ENCODE results near the gene METTL15.
A peak's percentile ranks its signal among the peaks of the same experiment; 100 is the strongest.
"Not testable (repeated sequence)": the region's sequence is repeated elsewhere in the genome, so short reads cannot be mapped to it uniquely, and the experiment has no call there.

The METTL15 gene

GRCh38 chr11:28296426-28296825 is 188.2 kb downstream of the METTL15 start:
- DNase-seq (ENCODE audit: low spot score): no peak

GRCh38 chr11:28298209-28298608 is 190.0 kb downstream of the METTL15 start:
- DNase-seq (ENCODE audit: low spot score): no peak

DNA sequence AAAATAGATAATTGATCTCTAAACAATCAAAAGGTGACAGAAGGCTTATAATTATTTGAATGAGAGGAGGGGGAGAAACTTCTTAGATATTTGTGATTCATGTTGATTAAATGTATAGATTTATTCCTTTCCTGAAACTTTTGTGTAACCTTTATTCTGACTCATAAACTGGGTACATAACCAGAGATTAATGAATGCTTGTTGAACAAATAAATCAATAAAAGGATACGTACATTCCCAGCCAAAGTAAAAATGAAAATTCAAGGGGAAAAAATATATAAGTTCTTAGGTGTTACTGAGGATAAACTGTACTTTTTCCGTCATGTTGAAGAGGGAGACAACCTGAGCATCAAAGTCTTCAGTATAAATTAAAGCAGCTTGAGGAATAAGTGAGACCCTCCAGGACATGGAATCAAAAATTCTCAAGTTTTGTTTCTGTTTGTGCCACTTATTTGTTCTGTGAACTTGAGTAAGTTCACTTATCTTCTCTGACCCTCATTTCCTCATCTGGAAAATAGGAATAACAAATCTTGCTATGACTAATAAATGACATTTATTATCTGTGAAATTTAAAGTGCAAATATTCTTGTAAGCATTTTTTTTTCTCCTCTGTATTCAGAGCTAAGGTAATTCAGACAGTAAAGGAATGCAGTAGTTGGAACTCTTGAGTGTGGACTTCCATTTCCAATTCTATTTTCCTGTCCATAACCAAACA is 195.4 kb downstream of the METTL15 start:
- DNase-seq (ENCODE audit: low spot score): no peak

GRCh38 chr11:28315440-28315839 is 207.3 kb downstream of the METTL15 start:
- DNase-seq (ENCODE audit: low spot score): no peak

DNA sequence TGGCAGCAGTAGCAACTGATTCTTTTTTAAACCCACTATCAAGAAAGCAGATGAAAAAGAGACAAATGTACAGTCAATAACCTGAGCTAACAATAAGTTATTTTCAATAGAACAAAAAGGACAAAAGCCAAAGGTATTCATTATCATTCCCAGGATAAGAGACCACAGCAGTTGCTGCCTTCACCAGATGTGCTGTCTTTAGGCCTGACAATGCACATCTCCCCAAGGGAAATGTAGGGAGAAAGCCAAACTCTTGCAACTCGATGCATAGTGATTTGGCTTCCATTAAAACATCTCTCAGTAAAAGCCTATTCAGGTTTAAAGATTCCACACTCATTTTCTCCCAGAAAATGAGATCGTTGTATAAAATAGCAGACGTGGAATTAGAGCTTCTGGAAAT is 210.7 kb downstream of the METTL15 start:
- DNase-seq (ENCODE audit: low spot score): no peak

GRCh38 chr11:28323621-28324020 is 215.4 kb downstream of the METTL15 start:
- DNase-seq (ENCODE audit: low spot score): no peak

- not testable (repeated sequence) for DNase-seq (ENCODE audit: low spot score)
Measured at GRCh38 chr11:28332393-28332792, 224.2 kb downstream of the METTL15 start.

DNA sequence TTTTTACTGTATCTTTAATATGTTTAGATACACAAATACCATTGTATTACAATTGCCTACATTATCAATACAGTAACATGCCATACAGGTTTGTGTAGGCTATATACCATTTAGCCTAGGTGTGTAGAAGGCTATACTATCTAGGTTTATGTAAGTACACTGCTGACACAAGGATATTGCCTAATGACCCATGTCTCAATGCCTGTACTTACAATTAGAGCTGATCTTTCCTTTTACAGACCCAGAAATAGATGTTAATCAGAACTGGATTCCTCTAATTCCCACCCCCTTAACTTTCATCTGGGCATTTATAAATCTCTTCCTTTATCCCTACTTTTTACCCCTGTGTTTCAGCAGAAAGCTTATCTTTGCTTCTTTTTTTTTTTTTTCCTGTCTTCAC is 229.5 kb downstream of the METTL15 start:
- no peak for DNase-seq (ENCODE audit: low spot score)

GRCh38 chr11:28338371-28338770 is 230.2 kb downstream of the METTL15 start:
- no peak for DNase-seq (ENCODE audit: low spot score)

DNA sequence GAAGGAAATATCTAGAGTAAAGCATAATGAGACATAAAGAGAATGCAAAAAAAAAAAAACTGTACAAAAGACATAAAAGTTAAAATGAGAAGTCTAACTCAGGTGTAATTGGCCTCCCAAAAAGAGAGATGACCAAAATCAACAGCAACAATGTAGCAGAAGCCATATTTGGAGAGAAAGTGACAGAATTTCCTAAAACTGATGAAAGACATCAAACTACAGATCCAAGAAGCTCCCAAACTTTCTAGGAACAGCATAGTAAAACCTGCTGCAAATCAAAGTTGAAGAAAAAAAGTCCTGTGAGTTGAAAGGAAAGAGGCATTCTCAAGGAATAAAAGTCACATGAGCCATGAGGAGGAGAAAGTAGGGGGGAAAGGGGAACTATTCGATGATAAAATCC is 231.3 kb downstream of the METTL15 start:
- no peak for DNase-seq (ENCODE audit: low spot score)

- DNase-seq (ENCODE audit: low spot score): no peak
Measured at GRCh38 chr11:28342716-28343115, 234.5 kb downstream of the METTL15 start.

- DNase-seq (ENCODE audit: low spot score): peak; percentile 60
Measured at GRCh38 chr11:28343304-28344233, 235.4 kb downstream of the METTL15 start.

DNA sequence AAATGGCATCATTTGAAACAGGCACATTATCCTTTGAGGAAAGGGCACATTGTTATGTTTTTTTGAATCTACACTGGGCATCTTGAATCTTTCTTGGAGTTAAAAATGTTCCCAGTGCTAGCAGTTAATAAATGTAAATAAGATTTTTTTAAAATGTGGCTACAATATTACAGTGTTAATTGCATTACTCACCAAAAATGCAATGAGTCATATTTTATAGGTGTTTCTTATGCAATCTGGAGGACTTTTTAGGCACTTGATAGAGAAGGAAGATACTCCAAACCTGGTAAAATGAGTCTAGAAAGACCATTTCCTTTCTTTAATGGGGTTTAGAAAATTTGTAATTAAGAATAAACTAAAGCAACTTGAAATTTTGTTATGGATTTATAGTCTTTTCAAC is 238.0 kb downstream of the METTL15 start:
- DNase-seq (ENCODE audit: low spot score): no peak

DNA sequence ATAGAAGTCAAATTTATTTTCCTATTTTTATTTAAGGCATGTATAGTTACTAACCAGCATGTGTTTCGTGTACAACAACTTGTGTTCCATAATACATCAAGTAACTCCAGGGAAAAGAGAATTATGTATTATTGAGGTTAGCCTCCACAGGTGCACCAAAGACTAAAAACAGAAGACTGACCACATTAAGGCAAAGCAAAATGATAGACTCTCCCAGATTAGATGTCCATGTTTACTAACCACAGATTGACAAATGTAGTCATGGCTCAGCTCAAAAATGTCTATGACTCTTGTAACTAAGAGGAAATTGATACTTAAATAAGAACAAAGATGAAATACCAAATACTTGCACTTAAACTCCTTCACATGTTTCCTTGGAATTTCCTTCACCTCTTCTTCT is 238.5 kb downstream of the METTL15 start:
- DNase-seq (ENCODE audit: low spot score): no peak

DNA sequence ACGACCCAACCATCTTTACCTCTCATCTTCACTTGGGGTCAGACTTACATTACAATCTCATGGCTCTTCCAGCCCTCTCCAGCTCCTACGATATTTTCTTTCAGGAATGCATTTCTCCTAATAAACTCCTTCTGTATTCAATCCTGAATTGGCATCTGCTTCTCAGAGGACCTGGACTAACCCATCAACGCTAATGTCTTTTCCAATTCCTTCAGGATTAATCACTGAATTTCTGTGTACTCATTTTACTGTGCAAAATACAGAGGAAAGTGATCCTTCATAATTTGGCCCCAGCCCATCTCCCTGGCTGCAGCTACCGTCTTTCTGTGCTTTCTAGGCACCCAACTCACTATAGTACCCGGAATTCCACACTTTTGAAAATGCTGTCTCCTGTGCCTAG is 239.2 kb downstream of the METTL15 start:
- DNase-seq (ENCODE audit: low spot score): no peak

GRCh38 chr11:28350216-28350615 is 242.0 kb downstream of the METTL15 start:
- no peak for DNase-seq (ENCODE audit: low spot score)

DNA sequence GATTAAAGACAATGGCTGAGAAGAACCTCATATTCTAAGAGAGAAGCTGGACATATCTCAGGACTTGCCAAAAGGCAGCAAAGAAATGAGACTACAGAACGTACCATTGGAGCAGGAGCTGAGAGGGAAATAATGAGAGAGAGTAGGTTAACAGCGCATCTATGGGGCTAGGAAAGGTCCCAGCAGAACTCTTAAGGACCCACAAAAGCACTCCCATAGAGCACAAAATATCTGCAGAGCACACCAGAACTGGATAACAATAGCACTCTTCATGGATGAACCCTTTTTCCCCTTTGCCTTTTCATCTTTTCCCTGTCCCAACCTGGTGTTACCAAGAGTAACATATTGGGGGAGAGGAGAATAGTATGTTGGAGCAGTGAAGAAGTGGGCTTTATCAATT is 245.8 kb downstream of the METTL15 start:
- DNase-seq (ENCODE audit: low spot score): no peak

- peak; percentile 20 for DNase-seq (ENCODE audit: low spot score)
Measured at GRCh38 chr11:28366549-28367346, 258.6 kb downstream of the METTL15 start.

DNA sequence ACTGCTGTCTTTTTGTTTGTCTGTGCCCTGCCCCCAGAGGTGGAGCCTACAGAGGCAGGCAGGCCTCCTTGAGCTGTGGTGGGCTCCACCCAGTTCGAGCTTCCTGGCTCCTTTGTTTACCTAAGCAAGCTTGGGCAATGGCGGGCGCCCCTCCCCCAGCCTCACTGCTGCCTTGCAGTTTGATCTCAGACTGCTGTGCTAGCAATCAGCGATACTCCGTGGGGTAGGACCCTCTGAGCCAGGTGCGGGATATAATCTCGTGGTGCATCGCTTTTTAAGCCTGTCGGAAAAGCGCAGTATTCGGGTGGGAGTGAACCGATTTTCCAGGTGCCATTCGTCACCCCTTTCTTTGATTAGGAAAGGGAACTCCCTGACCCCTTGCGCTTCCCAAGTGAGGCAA is 269.9 kb downstream of the METTL15 start:
- not testable (repeated sequence) for DNase-seq (ENCODE audit: low spot score)
